ENCODE results near the gene DEFB132.
A peak's percentile ranks its signal among the peaks of the same experiment; 100 is the strongest.

The DEFB132 gene

DNA sequence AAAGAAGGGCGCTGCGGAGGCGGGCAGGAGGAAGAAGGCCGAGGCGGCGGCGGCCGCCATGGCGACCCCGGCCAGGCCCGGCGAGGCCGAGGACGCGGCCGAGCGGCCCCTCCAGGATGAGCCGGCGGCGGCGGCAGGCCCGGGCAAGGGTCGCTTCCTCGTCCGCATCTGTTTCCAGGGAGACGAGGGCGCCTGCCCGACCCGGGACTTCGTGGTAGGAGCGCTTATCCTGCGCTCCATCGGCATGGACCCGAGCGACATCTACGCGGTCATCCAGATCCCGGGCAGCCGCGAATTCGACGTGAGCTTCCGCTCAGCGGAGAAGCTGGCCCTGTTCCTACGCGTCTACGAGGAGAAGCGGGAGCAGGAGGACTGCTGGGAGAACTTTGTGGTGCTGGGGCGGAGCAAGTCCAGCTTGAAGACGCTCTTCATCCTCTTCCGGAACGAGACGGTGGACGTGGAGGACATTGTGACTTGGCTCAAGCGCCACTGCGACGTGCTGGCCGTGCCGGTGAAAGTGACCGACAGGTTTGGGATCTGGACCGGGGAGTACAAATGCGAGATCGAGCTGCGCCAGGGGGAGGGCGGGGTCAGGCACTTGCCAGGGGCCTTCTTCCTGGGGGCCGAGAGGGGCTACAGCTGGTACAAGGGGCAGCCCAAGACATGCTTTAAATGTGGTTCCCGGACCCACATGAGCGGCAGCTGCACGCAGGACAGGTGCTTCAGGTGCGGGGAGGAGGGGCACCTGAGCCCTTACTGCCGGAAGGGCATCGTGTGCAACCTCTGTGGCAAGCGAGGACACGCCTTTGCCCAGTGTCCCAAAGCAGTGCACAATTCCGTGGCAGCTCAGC lies 40.6 kb downstream of the DEFB132 start:
- peak; percentile 45 to 46 for DNase-seq

DNA sequence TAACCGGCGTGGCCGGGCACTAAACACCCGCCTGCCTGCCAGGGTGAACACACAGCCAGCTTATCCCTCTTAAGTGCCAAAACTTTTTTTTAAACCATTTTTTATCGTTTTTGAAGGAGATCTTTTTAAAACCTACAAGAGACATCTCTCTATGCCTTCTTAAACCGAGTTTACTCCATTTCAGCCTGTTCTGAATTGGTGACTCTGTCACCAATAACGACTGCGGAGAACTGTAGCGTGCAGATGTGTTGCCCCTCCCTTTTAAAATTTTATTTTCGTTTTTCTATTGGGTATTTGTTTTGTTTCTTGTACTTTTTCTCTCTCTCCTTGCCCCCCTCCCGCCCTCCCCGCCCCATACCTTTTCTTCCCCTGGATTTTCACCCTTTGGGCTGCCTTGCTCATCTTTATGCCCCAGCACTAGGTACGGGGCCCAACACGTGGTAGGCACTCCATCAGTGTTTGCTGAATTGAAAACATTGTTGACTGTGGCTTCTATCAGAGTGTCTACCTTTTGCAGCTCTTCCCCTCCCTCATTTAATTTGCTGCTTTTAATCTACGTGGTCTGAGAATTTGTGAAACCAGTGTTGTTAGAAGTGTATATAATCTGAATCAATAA lies 41.4 kb downstream of the DEFB132 start:
- no peak for DNase-seq

DNA sequence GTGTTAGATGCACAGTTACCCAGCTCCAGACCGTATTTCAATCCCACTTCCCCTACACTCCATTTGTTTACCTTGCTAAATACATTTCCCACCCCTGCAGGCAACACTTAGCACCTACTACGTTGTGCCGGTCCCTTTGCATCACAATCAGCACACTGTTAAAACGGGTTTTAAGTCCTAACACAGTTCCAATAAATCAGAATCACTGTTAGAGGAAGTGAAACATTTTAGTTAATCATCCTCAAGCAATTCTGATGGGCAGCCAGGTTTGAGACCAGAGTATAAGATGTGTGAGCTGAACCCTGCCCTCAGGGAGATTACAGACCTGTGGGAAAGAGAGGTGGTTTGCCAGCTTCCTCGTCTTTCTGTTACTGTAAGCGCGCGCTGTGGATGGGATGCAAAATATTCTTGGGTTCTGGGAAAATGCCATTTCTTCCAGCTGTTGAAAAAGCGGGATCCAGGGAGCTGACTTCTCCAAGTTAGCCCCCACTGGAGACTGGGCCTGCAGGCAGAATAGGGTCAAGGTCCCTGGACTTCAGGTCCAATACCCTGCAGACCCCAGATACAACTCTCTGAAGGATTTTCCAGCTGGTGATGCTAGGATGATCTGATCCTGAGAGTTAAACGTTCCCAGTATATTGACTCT lies 42.9 kb downstream of the DEFB132 start:
- DNase-seq: no peak

GRCh38 chr20:301886-302848 lies 44.6 kb downstream of the DEFB132 start:
- DNase-seq: no peak

DNA sequence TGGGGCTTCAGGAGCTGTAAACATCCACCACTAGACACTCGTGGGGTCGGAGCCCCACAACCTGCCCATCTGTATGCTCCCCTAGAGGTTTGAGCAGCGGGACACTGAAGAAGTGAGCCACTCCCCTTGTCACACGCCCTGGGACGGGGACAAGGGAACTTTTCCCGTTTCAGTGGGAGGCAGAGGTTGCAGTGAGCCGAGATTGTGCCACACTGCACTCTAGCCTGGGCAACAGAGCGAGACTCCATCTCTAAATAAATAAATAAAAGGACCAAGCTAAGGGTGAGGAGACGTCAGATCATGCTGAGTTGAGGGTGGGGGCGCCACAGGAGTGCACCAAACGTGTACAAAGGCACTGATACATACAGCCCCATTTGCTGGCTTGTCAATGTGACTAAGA lies 48.2 kb downstream of the DEFB132 start:
- no peak for DNase-seq

DNA sequence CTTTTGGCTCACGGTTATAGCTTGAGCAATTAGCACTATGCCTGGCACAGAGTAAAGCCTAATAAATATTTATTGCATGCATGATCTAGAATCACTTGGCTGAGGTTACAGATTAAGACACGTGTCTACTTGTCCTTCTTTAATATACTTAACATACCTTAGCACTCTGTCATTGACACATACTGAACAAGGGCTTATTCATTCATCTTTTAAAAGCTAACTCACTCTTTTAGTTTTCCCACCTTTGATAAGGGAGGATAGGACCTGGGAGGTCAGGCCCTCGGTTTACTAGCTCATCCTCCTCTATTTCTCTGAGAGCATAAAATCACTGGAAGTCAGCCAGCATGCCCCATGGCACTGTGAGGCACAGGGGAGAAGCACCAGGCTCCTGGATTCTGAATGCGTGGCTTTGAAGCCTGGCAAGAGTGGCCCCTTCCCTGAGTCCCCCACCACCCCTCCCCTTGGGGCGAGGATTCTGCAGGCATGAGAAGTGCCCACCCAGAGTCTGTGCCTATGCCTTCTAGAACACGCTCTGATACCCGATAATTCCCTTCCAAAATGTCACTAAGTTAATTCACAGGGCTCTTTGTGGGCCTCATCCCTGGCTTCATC lies 51.0 kb downstream of the DEFB132 start:
- DNase-seq: no peak

DNA sequence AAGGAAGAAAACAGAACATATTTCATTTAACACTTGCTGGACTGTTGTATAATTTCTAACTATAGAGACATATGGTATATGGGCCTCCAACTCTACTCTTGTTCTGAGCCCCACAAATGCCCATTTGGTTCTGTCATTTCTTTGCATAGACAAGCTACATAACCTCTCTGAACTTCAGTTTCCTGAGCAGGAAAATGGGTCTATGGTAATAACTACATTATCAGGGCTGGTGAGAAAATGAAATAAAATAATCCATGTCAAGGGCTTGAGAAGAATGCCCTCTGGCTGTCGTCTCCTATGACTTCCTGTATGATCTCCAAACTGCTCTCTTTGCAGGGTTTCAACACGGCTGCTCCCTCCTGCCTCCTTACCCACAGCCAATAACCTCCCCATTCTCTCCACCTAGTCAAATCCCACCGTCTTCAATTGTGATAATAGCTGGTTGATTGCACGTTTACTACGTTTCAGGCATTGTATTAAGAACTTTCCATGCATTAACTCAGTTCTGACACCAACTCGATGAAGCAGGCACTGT lies 51.8 kb downstream of the DEFB132 start:
- DNase-seq: peak in 1 of 2 experiments; percentile 49

DNA sequence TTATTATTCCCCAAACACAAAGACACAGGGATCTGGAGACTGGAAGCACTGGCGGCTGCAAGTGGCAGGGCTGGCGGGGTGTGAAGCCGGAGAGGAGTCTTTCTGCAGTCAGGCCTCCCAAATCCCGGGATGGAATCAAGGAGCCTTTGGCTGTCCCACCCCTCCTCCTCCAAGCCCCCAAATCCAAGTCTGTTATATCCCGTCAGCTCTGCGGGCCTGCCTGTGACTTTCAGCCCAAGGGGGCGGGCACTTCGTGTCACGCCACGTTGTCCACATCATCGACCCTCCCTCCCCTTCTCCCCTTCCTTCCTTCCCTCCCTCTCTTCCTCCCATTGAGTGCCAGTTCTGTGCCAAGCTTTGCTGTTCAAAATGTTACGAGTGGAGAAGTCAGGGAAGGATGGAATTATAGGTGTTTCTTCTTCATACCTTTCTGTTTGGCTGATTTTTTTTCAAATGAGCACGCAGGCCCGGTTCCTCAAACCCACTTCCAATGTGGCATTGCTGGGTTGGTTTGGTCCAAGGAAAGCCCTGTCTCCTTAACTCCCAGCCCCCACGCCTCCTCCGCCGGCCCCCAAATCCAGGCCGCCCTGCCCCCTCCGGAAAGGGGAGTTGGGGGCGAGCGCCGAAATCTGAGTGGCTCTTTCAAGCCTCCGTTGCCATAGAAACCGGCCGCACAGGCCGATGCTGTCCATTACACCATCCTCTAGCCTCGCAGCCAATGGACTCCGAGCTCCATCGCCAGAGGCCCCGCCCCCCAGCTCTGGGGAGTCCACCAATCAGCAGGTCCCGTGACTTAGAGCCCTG lies 52.5 kb downstream of the DEFB132 start:
- peak; percentile 100 for DNase-seq

- no peak for DNase-seq
These were observed 53.1 kb downstream of the DEFB132 start for GRCh38 chr20:310645-311044.

All from NCI-H524 (cell line).